Bronchial epithelial cell (primary cell): ENCODE data around the gene RTP5. TPM values are rescaled to one million over a fixed set of nuclear protein-coding genes. Genes with fewer than 3 reads are reported as not detected.

Experiments used
- DNase-seq: peaks from one replicate; pipeline ENCODE4 v3.0.0-alpha.2; 2010; ENCODE audit warnings: low read depth
- FAIRE-seq: peaks from 2 replicates; lab custom pipeline; 2011; peaks lifted over from hg19 to GRCh38; lab: Jason Lieb, UNC
- H3K27me3 ChIP-seq: 2 replicates; pipeline ENCODE4 v1.5.1; 2011; ENCODE audit warnings: low read length; ENCODE audit not compliant: control insufficient read depth, insufficient read depth
- H3K36me3 ChIP-seq: 2 replicates; pipeline ENCODE4 v1.5.1; 2011; ENCODE audit warnings: low read length; ENCODE audit not compliant: control insufficient read depth, insufficient read depth
- H3K4me3 ChIP-seq: 2 replicates; pipeline ENCODE4 v1.5.1; 2011; ENCODE audit warnings: mild to moderate bottlenecking, low read depth, low read length, control low read depth
- CTCF ChIP-seq: IDR thresholded peaks from 2 replicates; pipeline ENCODE4 v1.5.1; 2011; ENCODE audit warnings: mild to moderate bottlenecking, moderate library complexity, low read length, control low read depth, inconsistent platforms; ENCODE audit not compliant: insufficient read depth, severe bottlenecking
- total RNA-seq: library from RNA; depleted of rRNA; stranded (reverse); fragments of >200 nt; gene quantifications from 2 replicates; pipeline ENCODE4 v1.2.1, GENCODE V29; 2014

The RTP5 gene
- total RNA-seq, 1 donor from 2014 or later, result not detected

- no peak for TF ChIP-seq CTCF
- FAIRE-seq (peak; percentile 13), DNase-seq (no peak)
- Histone ChIP-seq H3K36me3 (no peaks in the 10 kb centered on the region), H3K4me3 (no peak overlapping the region), H3K27me3 (no peaks in the 10 kb centered on the region)
These were observed 23.0 kb downstream of the RTP5 start for GRCh38 chr2:241892299-241893137.

- Histone ChIP-seq H3K27me3 (no peaks in the 10 kb centered on the region), H3K36me3 (no peaks in the 10 kb centered on the region), H3K4me3 (no peak overlapping the region)
- no peak for DNase-seq
- TF ChIP-seq CTCF, result no peak
- no peak for FAIRE-seq
These were observed 23.7 kb downstream of the RTP5 start for GRCh38 chr2:241893265-241893664.

GRCh38 chr2:241894056-241894641 is 24.6 kb downstream of the RTP5 start:
- FAIRE-seq (no peak), DNase-seq (peak; percentile 77)
- Histone ChIP-seq H3K4me3 (no peak overlapping the region), H3K27me3 (no peaks in the 10 kb centered on the region), H3K36me3 (no peaks in the 10 kb centered on the region)
- TF ChIP-seq CTCF, result no peak

GRCh38 chr2:241894681-241895426 is 25.3 kb downstream of the RTP5 start:
- no peak for TF ChIP-seq CTCF
- DNase-seq (no peak), FAIRE-seq (no peak)

GRCh38 chr2:241895427-241895711 is 25.8 kb downstream of the RTP5 start:
- FAIRE-seq (no peak), DNase-seq (no peak)
- Histone ChIP-seq H3K36me3 (no peaks in the 10 kb centered on the region), H3K4me3 (no peak overlapping the region), H3K27me3 (no peaks in the 10 kb centered on the region)
- no peak for TF ChIP-seq CTCF

More at GRCh38 chr2:241894681-241895426, 25.3 kb downstream of the RTP5 start:
- Histone ChIP-seq H3K4me3 (no peak overlapping the region), H3K36me3 (no peaks in the 10 kb centered on the region), H3K27me3 (no peaks in the 10 kb centered on the region)
